IPS-11a (cell line): ENCODE data around the gene CROCC2.

Experiments
- H3K4me3 ChIP-seq: one replicate; pipeline ENCODE4 v1.5.1; 2013; ENCODE audit warnings: low read depth, low read length, control low read depth

The CROCC2 gene

GRCh38 chr2:240954436-240955305, 48.5 kb downstream of the CROCC2 start:
- H3K4me3 ChIP-seq, result no peak overlapping the region

GRCh38 chr2:240955306-240956170, 49.4 kb downstream of the CROCC2 start:
- no peak overlapping the region for H3K4me3 ChIP-seq

- no peak overlapping the region for H3K4me3 ChIP-seq
Measured at GRCh38 chr2:240956171-240956934, 50.2 kb downstream of the CROCC2 start.

GRCh38 chr2:240956935-240957655, 51.0 kb downstream of the CROCC2 start:
- no peak overlapping the region for H3K4me3 ChIP-seq

GRCh38 chr2:240957656-240958365, 51.7 kb downstream of the CROCC2 start:
- H3K4me3 ChIP-seq, result no peak overlapping the region

GRCh38 chr2:240958366-240959213, 52.5 kb downstream of the CROCC2 start:
- H3K4me3 ChIP-seq, result no peak overlapping the region

- H3K4me3 ChIP-seq, result no peak overlapping the region
Measured at GRCh38 chr2:240959214-240959940, 53.2 kb downstream of the CROCC2 start.

GRCh38 chr2:240959941-240960308, 53.8 kb downstream of the CROCC2 start:
- no peak overlapping the region for H3K4me3 ChIP-seq

GRCh38 chr2:240960309-240960970, 54.3 kb downstream of the CROCC2 start:
- no peak overlapping the region for H3K4me3 ChIP-seq

GRCh38 chr2:240960971-240961876, 55.1 kb downstream of the CROCC2 start:
- no peak overlapping the region for H3K4me3 ChIP-seq

GRCh38 chr2:240961910-240962299, 55.8 kb downstream of the CROCC2 start:
- H3K4me3 ChIP-seq, result no peak overlapping the region

- no peak overlapping the region for H3K4me3 ChIP-seq
Measured at GRCh38 chr2:240962300-240963064, 56.3 kb downstream of the CROCC2 start.

- H3K4me3 ChIP-seq, result no peak overlapping the region
Measured at GRCh38 chr2:240963065-240963867, 57.1 kb downstream of the CROCC2 start.

GRCh38 chr2:240963868-240964703, 58.0 kb downstream of the CROCC2 start:
- H3K4me3 ChIP-seq, result no peak overlapping the region
